ENCODE data around the gene FAM13A. TPM values are rescaled to one million over a fixed set of nuclear protein-coding genes. Genes with fewer than 3 reads are reported as not detected.

The FAM13A gene
- total RNA-seq, 1 donor from 2014 or later, result 13.2 TPM

DNA sequence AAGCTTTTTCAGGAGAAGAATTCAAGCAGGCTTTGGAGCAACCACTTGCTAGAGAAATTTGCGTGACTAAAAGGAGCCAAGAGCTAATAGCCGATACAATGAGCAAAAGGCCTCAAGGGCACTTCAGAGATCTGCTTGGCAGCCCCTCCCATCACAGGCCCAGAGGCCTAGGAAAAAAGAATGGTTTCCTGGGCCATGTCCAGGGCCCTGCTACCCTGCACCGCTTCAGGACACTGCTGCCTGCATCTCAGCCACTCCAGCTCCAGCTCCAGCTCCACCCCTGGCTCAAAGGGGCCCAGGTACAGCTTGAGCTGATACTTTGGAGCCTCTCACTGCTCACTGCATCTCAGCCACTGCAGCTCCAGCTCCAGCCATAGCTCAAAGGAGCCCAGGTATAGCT is 98.9 kb downstream of the FAM13A start:
- Histone ChIP-seq H3K9me3 (no peaks in the 10 kb centered on the region), H3K4me1 (no peaks in the 10 kb centered on the region), H3K27ac (peak overlapping the region in 1 of 2 donors; percentile 33), H3K27me3 (no peaks in the 10 kb centered on the region), H3K36me3 (peaks cover 0 to 4% of the 10 kb centered on the region in 2 donors), H3K4me3 (no peak overlapping the region)
- TF ChIP-seq, protein P1, sequence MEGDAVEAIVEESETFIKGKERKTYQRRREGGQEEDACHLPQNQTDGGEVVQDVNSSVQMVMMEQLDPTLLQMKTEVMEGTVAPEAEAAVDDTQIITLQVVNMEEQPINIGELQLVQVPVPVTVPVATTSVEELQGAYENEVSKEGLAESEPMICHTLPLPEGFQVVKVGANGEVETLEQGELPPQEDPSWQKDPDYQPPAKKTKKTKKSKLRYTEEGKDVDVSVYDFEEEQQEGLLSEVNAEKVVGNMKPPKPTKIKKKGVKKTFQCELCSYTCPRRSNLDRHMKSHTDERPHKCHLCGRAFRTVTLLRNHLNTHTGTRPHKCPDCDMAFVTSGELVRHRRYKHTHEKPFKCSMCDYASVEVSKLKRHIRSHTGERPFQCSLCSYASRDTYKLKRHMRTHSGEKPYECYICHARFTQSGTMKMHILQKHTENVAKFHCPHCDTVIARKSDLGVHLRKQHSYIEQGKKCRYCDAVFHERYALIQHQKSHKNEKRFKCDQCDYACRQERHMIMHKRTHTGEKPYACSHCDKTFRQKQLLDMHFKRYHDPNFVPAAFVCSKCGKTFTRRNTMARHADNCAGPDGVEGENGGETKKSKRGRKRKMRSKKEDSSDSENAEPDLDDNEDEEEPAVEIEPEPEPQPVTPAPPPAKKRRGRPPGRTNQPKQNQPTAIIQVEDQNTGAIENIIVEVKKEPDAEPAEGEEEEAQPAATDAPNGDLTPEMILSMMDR (IDR thresholded peaks at IDR 0.05), result no peak
- intact Hi-C loops (cut with DNase I), result no loop called here
- DNase-seq (ENCODE audit: low spot score in 2 of 2), result no peak

DNA sequence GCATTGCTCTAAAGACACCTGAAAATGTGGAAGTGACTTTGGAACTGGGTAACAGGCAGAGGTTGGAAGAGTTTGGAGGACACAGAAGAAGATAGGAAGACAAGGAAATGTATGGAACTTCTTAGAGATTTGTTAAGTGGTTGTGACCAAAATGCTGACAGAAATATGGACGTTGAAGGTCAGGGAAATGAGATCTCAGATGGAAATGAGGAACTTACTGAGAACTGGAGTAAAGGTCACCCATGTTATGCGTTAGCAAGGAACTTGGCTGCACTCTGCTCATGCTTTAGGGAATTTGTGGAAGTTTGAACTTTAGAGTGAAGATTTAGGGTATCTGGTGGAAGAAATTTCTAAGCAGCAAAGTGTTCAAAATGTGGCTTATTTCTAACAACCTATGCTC is 99.4 kb downstream of the FAM13A start:
- Histone ChIP-seq H3K27me3 (no peaks in the 10 kb centered on the region), H3K4me3 (no peak overlapping the region), H3K36me3 (peaks cover 0 to 4% of the 10 kb centered on the region in 2 donors), H3K9me3 (no peaks in the 10 kb centered on the region), H3K27ac (no peak overlapping the region), H3K4me1 (no peaks in the 10 kb centered on the region)
- intact Hi-C loops (cut with DNase I), result no loop called here
- no peak for DNase-seq (ENCODE audit: low spot score in 2 of 2)
- TF ChIP-seq, protein P1 (IDR thresholded peaks at IDR 0.05), result no peak

DNA sequence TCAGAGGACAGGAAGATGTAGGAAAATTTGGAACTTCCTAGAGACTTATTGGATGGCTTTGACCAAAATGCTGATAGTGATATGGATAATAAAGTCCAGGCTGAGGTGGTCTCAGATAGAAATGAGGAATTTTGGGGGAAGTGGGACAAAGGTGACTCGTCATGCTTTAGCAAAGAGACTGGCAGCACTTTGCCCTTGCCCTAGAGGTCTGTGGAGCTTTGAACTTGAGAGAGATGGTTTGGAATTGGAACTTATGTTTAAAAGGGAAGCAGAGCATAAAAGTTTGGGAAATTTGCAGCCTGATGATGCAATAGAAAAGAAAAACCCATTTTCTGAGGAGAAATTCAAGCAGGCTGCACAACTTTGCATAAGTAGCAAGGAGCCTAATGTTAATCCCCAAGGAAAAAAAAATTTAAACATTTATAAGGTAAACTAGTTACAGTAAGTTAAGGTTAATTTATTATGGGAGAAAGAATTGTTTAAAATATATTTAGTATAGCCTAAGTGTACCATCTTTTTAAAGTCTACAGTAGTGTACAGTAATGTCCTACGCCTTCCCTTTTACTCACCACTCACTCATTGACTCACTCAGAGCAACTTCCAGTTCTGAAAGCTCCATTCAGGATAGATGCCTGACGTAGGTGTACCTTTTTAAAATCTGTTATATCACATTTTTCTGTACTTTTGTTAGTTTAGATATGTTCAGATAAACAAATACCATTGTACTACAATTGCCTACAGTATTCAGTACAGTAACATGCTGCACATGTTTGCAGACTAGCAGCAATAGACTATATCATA is 101.2 kb downstream of the FAM13A start:
- peaks cover 0 to 4% of the 10 kb centered on the region in 2 donors for H3K36me3 ChIP-seq
- TF ChIP-seq, protein P1 (IDR thresholded peaks at IDR 0.05), result no peak
- H3K4me1 ChIP-seq, result peaks cover 0 to 8% of the 10 kb centered on the region in 2 donors
- no peaks in the 10 kb centered on the region for H3K27me3 ChIP-seq
- no peak overlapping the region for H3K4me3 ChIP-seq
- H3K9me3 ChIP-seq, result no peaks in the 10 kb centered on the region
- no peak overlapping the region for H3K27ac ChIP-seq
- intact Hi-C loops (cut with DNase I), result no loop called here
- DNase-seq (ENCODE audit: low spot score in 2 of 2), result no peak

DNA sequence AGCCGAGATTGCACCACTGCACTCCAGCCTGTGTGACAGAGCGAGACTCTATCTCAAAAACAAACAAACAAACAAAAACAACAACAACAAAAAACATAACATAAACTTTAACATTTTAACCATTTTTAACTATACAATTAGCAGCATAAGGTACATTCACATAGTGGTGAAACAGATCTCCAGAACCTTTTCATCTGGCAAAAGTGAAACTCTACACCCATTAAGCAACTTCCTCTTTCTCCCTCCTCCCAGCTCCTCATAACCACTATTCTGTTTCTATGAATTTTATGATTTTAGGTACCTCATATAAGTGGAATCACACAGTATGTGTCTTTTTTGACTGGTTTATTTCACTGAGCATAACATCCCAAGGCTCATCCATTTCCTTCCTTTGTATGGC is 103.6 kb downstream of the FAM13A start:
- peaks cover 0 to 8% of the 10 kb centered on the region in 2 donors for H3K4me1 ChIP-seq
- H3K27ac ChIP-seq, result no peak overlapping the region
- H3K4me3 ChIP-seq, result no peak overlapping the region
- intact Hi-C loops (cut with DNase I), result no loop called here
- no peaks in the 10 kb centered on the region for H3K27me3 ChIP-seq
- TF ChIP-seq, protein P1 (IDR thresholded peaks at IDR 0.05), result no peak
- H3K9me3 ChIP-seq, result no peaks in the 10 kb centered on the region
- H3K36me3 ChIP-seq, result peaks cover 0 to 4% of the 10 kb centered on the region in 2 donors
- no peak for DNase-seq (ENCODE audit: low spot score in 2 of 2)

DNA sequence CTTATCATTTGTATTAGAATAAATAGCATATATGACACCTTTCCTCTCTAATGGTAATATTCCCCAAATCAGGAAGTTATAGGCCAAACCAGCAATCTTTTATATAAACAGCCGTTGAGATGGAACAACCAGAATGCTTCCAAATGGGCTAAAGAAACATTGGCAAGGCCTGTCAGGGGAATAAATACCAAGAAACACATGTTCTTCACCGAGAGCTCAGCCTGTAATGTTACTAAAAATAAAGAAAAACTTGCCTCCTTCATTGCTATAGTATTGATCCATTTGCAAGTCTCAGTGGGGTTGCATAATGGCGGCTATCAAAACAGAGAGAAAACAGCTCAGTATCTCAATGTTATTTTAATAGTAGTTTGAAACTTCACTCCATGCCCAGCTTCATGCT is 104.9 kb downstream of the FAM13A start:
- H3K4me1 ChIP-seq, result peaks cover 0 to 8% of the 10 kb centered on the region in 2 donors
- H3K9me3 ChIP-seq, result no peaks in the 10 kb centered on the region
- peak overlapping the region; percentile 30 to 71 for H3K27ac ChIP-seq
- no peaks in the 10 kb centered on the region for H3K36me3 ChIP-seq
- H3K4me3 ChIP-seq, result no peak overlapping the region
- no peaks in the 10 kb centered on the region for H3K27me3 ChIP-seq
- TF ChIP-seq, protein P1 (IDR thresholded peaks at IDR 0.05), result no peak
- intact Hi-C loops (cut with DNase I), result no loop called here
- no peak for DNase-seq (ENCODE audit: low spot score in 2 of 2)

All from ascending aorta (tissue), 2 donors.